GM19438 (cell line): Measurements from ENCODE around the gene BPI.
"Not testable (repeated sequence)": the region's sequence is repeated elsewhere in the genome, so short reads cannot be mapped to it uniquely, and the experiment has no call there.

Experiments
- ATAC-seq: cut with Tn5 transposase; IDR thresholded peaks from one replicate; pipeline ENCODE4 v1.9.1; 2021; ENCODE audit warnings: low read depth; ENCODE audit not compliant: unreplicated experiment

The BPI gene

GRCh38 chr20:38355161-38356012 lies 51.4 kb downstream of the BPI start:
- no peak for ATAC-seq

- ATAC-seq = no peak
These were observed 53.8 kb downstream of the BPI start for GRCh38 chr20:38357653-38358207.

- no peak for ATAC-seq
These were observed 54.6 kb downstream of the BPI start for GRCh38 chr20:38358556-38358955.

- ATAC-seq = no peak
These were observed 59.2 kb downstream of the BPI start for GRCh38 chr20:38363004-38363747.

- no peak for ATAC-seq
These were observed 65.4 kb downstream of the BPI start for GRCh38 chr20:38369389-38369788.

GRCh38 chr20:38372806-38373205 lies 68.8 kb downstream of the BPI start:
- ATAC-seq = no peak

GRCh38 chr20:38373231-38373867 lies 69.4 kb downstream of the BPI start:
- ATAC-seq = no peak

- no peak for ATAC-seq
These were observed 69.9 kb downstream of the BPI start for GRCh38 chr20:38373898-38374297.

- no peak for ATAC-seq
These were observed 73.2 kb downstream of the BPI start for GRCh38 chr20:38377039-38377685.

- not testable (repeated sequence) for ATAC-seq
These were observed 73.9 kb downstream of the BPI start for GRCh38 chr20:38377838-38378237.

GRCh38 chr20:38383147-38383546 lies 79.2 kb downstream of the BPI start:
- no peak for ATAC-seq

GRCh38 chr20:38386004-38386403 lies 82.0 kb downstream of the BPI start:
- no peak for ATAC-seq

- no peak for ATAC-seq
These were observed 82.9 kb downstream of the BPI start for GRCh38 chr20:38386851-38387250.
